HepG2 (cell line): ENCODE data around the gene RAB3GAP1. TPM values are rescaled to one million over a fixed set of nuclear protein-coding genes. Genes with fewer than 3 reads are reported as not detected.

Experiments
- ADNP ChIP-seq: sonication (generic); formaldehyde crosslinking; IDR thresholded peaks from 2 replicates; pipeline ENCODE4 v1.4.0; 2020; ENCODE audit warnings: missing genetic modification reagents
- FOXK2 ChIP-seq: fragments of 450-650 bp; IDR thresholded peaks from 2 replicates; pipeline ENCODE4 v1.6.1; 2016
- HNRNPK ChIP-seq: fragments of 200-400 bp; formaldehyde crosslinking; IDR thresholded peaks from 2 replicates; pipeline ENCODE4 v1.6.1; 2018; ENCODE audit warnings: low read length, low read depth, moderate library complexity, mild to moderate bottlenecking; ENCODE audit not compliant: poor library complexity, severe bottlenecking
- HNRNPUL1 ChIP-seq: fragments of 200-400 bp; formaldehyde crosslinking; IDR thresholded peaks from 2 replicates; pipeline ENCODE4 v1.6.1; 2017; ENCODE audit warnings: low read depth, mild to moderate bottlenecking, low read length, moderate library complexity
- JUN ChIP-seq: sonication (generic); formaldehyde crosslinking; IDR thresholded peaks from 2 replicates; pipeline ENCODE4 v1.4.0; 2020; ENCODE audit warnings: mild to moderate bottlenecking, missing genetic modification reagents
- MAFF ChIP-seq: IDR thresholded peaks from 2 replicates; pipeline ENCODE4 v1.6.1; 2011; ENCODE audit warnings: low read depth, low read length, improper control_type of control experiment
- NPAS2 ChIP-seq: sonication (generic); formaldehyde crosslinking; IDR thresholded peaks from 2 replicates; pipeline ENCODE4 v1.8.0; 2022; ENCODE audit warnings: mild to moderate bottlenecking, missing genetic modification reagents, borderline replicate concordance
- THYN1 ChIP-seq: sonication (generic); formaldehyde crosslinking; IDR thresholded peaks from 2 replicates; pipeline ENCODE4 v1.8.1; 2023; ENCODE audit warnings: low read depth, mild to moderate bottlenecking, moderate library complexity, missing genetic modification reagents, borderline replicate concordance
- U2AF2 ChIP-seq: fragments of 200-400 bp; formaldehyde crosslinking; IDR thresholded peaks from 2 replicates; pipeline ENCODE4 v1.6.1; 2017; ENCODE audit warnings: low read depth, mild to moderate bottlenecking, low read length
- ZBTB20 ChIP-seq: sonication (generic); formaldehyde crosslinking; IDR thresholded peaks from 2 replicates; pipeline ENCODE4 v1.8.1; 2023; ENCODE audit warnings: missing genetic modification reagents, low read depth, mild to moderate bottlenecking, borderline replicate concordance
- ZIK1 ChIP-seq: sonication (generic); formaldehyde crosslinking; IDR thresholded peaks from 2 replicates; pipeline ENCODE4 v1.5.0; 2020; ENCODE audit warnings: mild to moderate bottlenecking, low read depth, missing genetic modification reagents, borderline replicate concordance
- ZNF383 ChIP-seq: sonication (generic); formaldehyde crosslinking; IDR thresholded peaks from 2 replicates; pipeline ENCODE4 v1.4.0; 2020; ENCODE audit warnings: missing genetic modification reagents, mild to moderate bottlenecking, borderline replicate concordance
- polyA plus RNA-seq, 8 experiments: library from polyadenylated mRNA; depleted of rRNA in 3 of 8; stranded (reverse) in 7 of 8; unstranded in 1 of 8; fragments of >200 nt; fragmentation: Illumina TruSeq in 4 of 8; extraction: Trizol in 4 of 8; gene quantifications; 2 replicates each; pipeline versions ENCODE4 v1.2.1 to v1.2.3, GENCODE V29; 2011 to 2016; ENCODE audit warnings: low read depth in 4 of 8, missing spikeins in 1 of 8, mixed read lengths in 1 of 8; ENCODE audit not compliant: insufficient read depth in 1 of 8
- total RNA-seq, 5 experiments: library from RNA; depleted of rRNA; stranded (reverse); fragments of >200 nt; fragmentation: Illumina TruSeq; extraction: Trizol; gene quantifications; 2 replicates each; pipeline ENCODE4 v1.2.3, GENCODE V29; 2016; ENCODE audit warnings: low read depth in 1 of 5
- TF ChIP-seq, protein P1 (sequence below): sonication (generic); formaldehyde crosslinking; IDR thresholded peaks from 2 replicates; pipeline ENCODE4 v1.5.0; 2020; ENCODE audit warnings: missing genetic modification reagents
- TF ChIP-seq, protein P2 (sequence below): sonication (generic); formaldehyde crosslinking; IDR thresholded peaks from 2 replicates; pipeline ENCODE4 v1.5.0; 2020; ENCODE audit warnings: mild to moderate bottlenecking, missing genetic modification reagents
- TF ChIP-seq, protein P3 (sequence below): IDR thresholded peaks from 2 replicates; pipeline ENCODE4 v1.6.1; 2016
- TF ChIP-seq, protein P4 (sequence below): sonication (generic); formaldehyde crosslinking; IDR thresholded peaks from 2 replicates; pipeline ENCODE4 v1.9.0; 2021; ENCODE audit warnings: missing genetic modification reagents, borderline replicate concordance
- TF ChIP-seq, protein P5 (sequence below): sonication (generic); formaldehyde crosslinking; IDR thresholded peaks from 2 replicates; pipeline ENCODE4 v1.4.0; 2020; ENCODE audit warnings: missing genetic modification reagents
- TF ChIP-seq, protein P6 (sequence below): sonication (generic); formaldehyde crosslinking; IDR thresholded peaks from 2 replicates; pipeline ENCODE4 v1.4.0; 2020; ENCODE audit warnings: low read depth, mild to moderate bottlenecking, missing genetic modification reagents

Gene RAB3GAP1
- total and polyA plus RNA-seq, 2 of the 13 experiments (the other 11 are each of a cell fraction or from before 2014, with no cell fraction given) = 15.2 to 48.8 TPM

DNA sequence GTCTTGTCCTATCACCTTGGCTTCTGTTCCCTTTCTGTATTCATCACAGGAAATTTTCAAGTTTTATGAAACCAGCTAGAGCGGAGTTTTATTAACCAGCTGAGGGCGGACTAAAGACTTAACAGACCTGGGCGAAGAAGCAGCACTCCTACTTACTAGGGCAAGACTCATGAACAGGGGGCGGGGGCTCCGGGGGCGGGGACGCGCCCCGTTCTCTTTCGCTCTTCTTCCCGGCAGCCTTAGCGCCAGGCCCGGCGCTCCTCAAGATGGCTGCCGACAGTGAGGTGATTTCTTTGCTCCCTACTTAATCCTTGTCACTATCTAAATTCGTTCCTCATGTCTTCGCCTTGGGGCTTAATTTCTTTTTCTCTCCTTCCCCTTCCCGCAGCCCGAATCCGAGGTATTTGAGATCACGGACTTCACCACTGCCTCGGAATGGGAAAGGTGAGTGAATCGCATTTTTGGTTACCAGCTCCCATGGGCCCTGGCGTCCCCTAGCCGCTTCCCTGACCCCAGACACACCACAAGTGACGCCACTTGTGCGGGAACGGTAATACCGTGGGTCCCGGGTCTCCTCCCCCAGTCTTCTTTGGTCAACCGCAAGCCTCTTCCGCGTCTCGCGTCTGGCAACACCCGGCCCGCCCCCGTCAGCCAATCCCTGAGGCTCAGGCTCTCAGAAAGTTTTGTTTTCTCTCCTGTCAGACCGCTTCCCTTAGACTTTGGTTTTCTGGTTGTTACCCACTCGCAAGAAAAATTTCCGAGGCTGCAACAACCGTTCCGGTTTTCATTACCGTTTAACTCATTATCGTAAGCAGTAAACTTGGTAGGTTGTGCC is at the start of gene RAB3GAP1 (continued):
- TF ChIP-seq, protein P1, sequence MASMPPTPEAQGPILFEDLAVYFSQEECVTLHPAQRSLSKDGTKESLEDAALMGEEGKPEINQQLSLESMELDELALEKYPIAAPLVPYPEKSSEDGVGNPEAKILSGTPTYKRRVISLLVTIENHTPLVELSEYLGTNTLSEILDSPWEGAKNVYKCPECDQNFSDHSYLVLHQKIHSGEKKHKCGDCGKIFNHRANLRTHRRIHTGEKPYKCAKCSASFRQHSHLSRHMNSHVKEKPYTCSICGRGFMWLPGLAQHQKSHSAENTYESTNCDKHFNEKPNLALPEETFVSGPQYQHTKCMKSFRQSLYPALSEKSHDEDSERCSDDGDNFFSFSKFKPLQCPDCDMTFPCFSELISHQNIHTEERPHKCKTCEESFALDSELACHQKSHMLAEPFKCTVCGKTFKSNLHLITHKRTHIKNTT (CRISPR knock-in tag) = no peak
- TF ChIP-seq, protein P2, sequence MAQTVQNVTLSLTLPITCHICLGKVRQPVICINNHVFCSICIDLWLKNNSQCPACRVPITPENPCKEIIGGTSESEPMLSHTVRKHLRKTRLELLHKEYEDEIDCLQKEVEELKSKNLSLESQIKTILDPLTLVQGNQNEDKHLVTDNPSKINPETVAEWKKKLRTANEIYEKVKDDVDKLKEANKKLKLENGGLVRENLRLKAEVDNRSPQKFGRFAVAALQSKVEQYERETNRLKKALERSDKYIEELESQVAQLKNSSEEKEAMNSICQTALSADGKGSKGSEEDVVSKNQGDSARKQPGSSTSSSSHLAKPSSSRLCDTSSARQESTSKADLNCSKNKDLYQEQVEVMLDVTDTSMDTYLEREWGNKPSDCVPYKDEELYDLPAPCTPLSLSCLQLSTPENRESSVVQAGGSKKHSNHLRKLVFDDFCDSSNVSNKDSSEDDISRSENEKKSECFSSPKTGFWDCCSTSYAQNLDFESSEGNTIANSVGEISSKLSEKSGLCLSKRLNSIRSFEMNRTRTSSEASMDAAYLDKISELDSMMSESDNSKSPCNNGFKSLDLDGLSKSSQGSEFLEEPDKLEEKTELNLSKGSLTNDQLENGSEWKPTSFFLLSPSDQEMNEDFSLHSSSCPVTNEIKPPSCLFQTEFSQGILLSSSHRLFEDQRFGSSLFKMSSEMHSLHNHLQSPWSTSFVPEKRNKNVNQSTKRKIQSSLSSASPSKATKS (CRISPR knock-in tag) = no peak
- TF ChIP-seq HNRNPK (no peak), JUN (no peak), NPAS2 (CRISPR knock-in tag) (no peak), ADNP (CRISPR knock-in tag) (no peak), FOXK2 (no peak), ZBTB20 (CRISPR knock-in tag) (no peak), HNRNPUL1 (no peak), U2AF2 (peak; percentile 74; the same call in 1 of the 2 replicates), MAFF (no peak), THYN1 (CRISPR knock-in tag) (0 out of 2 replicates have a peak, but pooled peaks have one; percentile 61), ZIK1 (CRISPR knock-in tag) (no peak), ZNF383 (CRISPR knock-in tag) (no peak)
- TF ChIP-seq, protein P3, sequence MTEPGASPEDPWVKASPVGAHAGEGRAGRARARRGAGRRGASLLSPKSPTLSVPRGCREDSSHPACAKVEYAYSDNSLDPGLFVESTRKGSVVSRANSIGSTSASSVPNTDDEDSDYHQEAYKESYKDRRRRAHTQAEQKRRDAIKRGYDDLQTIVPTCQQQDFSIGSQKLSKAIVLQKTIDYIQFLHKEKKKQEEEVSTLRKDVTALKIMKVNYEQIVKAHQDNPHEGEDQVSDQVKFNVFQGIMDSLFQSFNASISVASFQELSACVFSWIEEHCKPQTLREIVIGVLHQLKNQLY (CRISPR knock-in tag) = no peak
- TF ChIP-seq, protein P4, sequence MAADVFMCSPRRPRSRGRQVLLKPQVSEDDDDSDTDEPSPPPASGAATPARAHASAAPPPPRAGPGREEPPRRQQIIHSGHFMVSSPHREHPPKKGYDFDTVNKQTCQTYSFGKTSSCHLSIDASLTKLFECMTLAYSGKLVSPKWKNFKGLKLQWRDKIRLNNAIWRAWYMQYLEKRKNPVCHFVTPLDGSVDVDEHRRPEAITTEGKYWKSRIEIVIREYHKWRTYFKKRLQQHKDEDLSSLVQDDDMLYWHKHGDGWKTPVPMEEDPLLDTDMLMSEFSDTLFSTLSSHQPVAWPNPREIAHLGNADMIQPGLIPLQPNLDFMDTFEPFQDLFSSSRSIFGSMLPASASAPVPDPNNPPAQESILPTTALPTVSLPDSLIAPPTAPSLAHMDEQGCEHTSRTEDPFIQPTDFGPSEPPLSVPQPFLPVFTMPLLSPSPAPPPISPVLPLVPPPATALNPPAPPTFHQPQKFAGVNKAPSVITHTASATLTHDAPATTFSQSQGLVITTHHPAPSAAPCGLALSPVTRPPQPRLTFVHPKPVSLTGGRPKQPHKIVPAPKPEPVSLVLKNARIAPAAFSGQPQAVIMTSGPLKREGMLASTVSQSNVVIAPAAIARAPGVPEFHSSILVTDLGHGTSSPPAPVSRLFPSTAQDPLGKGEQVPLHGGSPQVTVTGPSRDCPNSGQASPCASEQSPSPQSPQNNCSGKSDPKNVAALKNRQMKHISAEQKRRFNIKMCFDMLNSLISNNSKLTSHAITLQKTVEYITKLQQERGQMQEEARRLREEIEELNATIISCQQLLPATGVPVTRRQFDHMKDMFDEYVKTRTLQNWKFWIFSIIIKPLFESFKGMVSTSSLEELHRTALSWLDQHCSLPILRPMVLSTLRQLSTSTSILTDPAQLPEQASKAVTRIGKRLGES (CRISPR knock-in tag) = no peak; the same call in 1 of the 2 replicates
- TF ChIP-seq, protein P5, sequence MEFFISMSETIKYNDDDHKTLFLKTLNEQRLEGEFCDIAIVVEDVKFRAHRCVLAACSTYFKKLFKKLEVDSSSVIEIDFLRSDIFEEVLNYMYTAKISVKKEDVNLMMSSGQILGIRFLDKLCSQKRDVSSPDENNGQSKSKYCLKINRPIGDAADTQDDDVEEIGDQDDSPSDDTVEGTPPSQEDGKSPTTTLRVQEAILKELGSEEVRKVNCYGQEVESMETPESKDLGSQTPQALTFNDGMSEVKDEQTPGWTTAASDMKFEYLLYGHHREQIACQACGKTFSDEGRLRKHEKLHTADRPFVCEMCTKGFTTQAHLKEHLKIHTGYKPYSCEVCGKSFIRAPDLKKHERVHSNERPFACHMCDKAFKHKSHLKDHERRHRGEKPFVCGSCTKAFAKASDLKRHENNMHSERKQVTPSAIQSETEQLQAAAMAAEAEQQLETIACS = no peak
- TF ChIP-seq, protein P6, sequence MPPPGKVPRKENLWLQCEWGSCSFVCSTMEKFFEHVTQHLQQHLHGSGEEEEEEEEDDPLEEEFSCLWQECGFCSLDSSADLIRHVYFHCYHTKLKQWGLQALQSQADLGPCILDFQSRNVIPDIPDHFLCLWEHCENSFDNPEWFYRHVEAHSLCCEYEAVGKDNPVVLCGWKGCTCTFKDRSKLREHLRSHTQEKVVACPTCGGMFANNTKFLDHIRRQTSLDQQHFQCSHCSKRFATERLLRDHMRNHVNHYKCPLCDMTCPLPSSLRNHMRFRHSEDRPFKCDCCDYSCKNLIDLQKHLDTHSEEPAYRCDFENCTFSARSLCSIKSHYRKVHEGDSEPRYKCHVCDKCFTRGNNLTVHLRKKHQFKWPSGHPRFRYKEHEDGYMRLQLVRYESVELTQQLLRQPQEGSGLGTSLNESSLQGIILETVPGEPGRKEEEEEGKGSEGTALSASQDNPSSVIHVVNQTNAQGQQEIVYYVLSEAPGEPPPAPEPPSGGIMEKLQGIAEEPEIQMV (CRISPR knock-in tag) = no peak
